GM13977 (cell line): ENCODE results near the gene NF2.

Source experiments
- DNase-seq: peaks from one replicate; pipeline ENCODE4 v3.0.0; 2012; ENCODE audit warnings: low spot score
- CTCF ChIP-seq: IDR thresholded peaks from 2 replicates; pipeline ENCODE4 v1.5.1; 2012; ENCODE audit warnings: mild to moderate bottlenecking, control low read depth; ENCODE audit not compliant: insufficient read depth; ENCODE audit errors: extremely low read depth, missing control alignments
- in situ Hi-C: fragments of 300-500 bp; cut with MboI; formaldehyde crosslinking; loops from one replicate; pipeline ENCODE4 v1.12.0; 2022; ENCODE audit warnings: low sequenced_read_pairs, low pct_unique_long_range_greater_than_20kb, mixed read lengths, inconsistent platforms; ENCODE audit not compliant: unreplicated experiment

The NF2 gene

GRCh38 chr22:29683536-29683935, 80.1 kb downstream of the NF2 start:
- no peak for TF ChIP-seq CTCF
- DNase-seq: no peak
- in situ Hi-C loops: no loop called here

GRCh38 chr22:29684244-29684643, 80.8 kb downstream of the NF2 start:
- no peak for DNase-seq
- no peak for TF ChIP-seq CTCF
- in situ Hi-C loops: no loop called here

GRCh38 chr22:29689206-29689879, 85.9 kb downstream of the NF2 start:
- in situ Hi-C loops: no loop called here
- no peak for DNase-seq
- TF ChIP-seq CTCF: no peak

GRCh38 chr22:29689880-29690213, 86.4 kb downstream of the NF2 start:
- peak; percentile 65 for DNase-seq
- in situ Hi-C loops: no loop called here
- TF ChIP-seq CTCF: peak; percentile 71

- in situ Hi-C loops: no loop called here
- no peak for DNase-seq
- TF ChIP-seq CTCF: no peak
Observed at GRCh38 chr22:29690476-29690875, 87.0 kb downstream of the NF2 start.

GRCh38 chr22:29691636-29692326, 88.3 kb downstream of the NF2 start:
- DNase-seq: no peak
- TF ChIP-seq CTCF: no peak
- in situ Hi-C loops: no loop called here
